ENCODE data around the gene DNAAF5. TPM values are rescaled to one million over a fixed set of nuclear protein-coding genes. Genes with fewer than 3 reads are reported as not detected.

Gene DNAAF5
- polyA plus RNA-seq, 3 donors = 11.0 to 14.6 (median 11.8) TPM

DNA sequence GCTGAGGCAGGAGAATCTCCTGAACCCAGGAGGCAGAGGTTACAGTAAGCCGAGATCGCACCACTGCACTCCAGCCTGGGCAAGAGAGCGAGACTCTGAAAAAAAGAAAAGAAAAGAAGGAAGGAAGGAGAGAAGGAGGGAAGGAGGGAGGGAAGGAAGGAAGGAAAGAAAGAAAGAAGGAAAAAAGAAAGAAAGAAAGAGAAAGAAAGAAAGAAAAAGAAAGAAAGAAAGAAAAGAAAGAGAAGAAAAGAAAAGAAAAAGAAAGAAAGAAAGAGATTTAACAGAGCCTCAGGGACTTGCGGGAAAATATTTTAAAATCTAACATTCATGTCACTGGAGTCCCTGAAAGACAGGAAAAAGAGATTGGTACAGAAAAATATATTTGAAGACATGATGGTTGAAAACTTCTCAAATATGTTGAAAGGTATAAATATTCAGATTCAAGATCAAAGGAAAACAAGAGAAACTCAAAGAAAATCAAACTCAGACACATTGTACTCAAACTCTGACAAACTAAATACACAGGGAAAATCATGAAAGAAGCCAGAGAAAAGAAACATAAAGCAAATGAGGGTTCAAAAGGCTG is 25.3 kb upstream of the DNAAF5 start:
- WGBS, 3 donors = 97 to 99% (median 98%) methylated on average over 4 of the region's 4 CpGs
- no peak overlapping the region for H3K27ac ChIP-seq (ENCODE audit: low read depth, low read length)

- 99 to 100% (median 100%) methylated on average over 3 of the region's 3 CpGs for WGBS, 3 donors
Observed at GRCh38 chr7:703049-703448, 23.4 kb upstream of the DNAAF5 start.

GRCh38 chr7:706721-707120 is 19.8 kb upstream of the DNAAF5 start:
- no peak overlapping the region for H3K27ac ChIP-seq (ENCODE audit: low read depth, low read length)
- 74 to 90% (median 85%) methylated on average over 7 of the region's 7 CpGs for WGBS, 3 donors

More at GRCh38 chr7:703049-703448, 23.4 kb upstream of the DNAAF5 start:
- no peak overlapping the region for H3K27ac ChIP-seq (ENCODE audit: low read depth, low read length)

DNA sequence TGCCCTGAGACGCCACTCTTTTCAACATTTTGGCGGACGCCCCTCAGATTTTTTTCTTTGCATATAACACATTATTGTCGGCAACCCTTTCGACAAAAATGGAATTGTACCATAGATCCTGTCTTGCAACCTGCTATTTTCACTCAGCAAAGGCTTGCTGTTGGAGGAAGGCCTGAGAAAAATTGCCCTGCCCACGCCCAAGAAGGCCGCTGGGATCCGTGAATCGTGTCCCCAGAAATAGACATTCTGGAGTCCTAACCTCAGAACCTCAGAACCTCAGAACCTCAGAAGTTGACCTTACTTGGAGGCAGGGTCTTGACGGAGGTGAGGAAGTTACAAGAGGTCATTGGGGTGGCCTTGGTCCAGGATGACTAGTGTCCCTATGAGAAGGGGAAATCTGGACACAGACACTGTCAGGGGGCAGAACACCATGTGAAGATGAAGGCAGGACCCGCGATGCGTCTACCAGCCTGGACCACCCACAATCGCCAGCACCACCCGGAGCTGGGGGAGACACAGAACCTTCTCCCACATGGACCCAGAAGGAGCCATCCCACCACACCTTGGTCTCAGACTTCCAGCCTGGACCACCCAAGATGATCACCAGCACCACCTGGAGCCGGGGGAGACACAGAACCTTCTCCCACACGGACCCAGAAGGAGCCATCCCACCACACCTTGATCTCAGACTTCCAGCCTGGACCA is 19.1 kb upstream of the DNAAF5 start:
- H3K27ac ChIP-seq (ENCODE audit: low read depth, low read length) = no peak overlapping the region
- 91 to 94% (median 92%) methylated on average over 17 of the region's 17 CpGs for WGBS, 3 donors

- H3K27ac ChIP-seq (ENCODE audit: low read depth, low read length) = no peak overlapping the region
- 89 to 94% (median 92%) methylated on average over 14 of the region's 14 CpGs for WGBS, 3 donors
Observed at GRCh38 chr7:710161-710560, 16.3 kb upstream of the DNAAF5 start.

DNA sequence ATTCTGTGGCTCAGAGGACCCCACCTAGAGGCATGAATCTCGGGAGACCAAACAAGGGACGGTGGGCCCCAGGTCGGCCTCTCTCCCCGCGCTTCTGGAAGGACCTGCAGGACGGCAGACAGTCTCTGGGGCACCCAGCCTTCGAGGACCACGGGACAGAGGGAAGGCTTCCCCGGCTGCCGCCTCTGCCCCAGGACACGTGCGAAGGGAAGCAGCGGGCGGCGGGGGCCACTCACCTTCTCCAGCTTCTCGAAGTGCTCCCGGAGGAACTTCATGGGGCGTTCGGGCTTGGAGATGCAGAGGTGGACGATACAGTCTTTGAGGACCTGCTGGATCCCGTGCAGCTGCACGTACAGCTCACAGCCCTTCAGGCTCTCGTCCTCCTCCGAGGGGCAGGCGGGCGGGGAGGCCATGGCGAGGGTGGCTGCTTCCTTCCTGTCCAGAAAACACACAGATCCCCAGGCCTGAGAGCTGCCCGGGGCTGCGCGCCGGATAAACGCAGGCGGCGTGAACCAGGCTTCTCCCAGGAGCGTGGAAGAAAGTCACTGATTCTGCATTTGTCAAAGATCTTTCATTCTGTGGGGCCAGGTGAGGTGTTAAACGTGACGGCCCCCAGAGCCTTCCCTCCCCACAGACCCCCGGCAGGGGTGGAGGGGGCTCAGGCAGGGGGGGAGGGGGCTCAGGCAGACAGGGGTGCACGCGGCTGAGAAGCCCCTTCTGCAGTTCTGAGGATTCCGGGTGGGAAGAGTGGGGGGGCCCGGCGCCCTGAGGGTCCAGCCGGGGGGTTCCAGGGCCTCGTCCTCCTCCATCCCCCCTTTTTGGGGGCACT is 15.2 kb upstream of the DNAAF5 start:
- 48 to 62% (median 58%) methylated on average over 40 to 45 of the region's 45 CpGs for WGBS, 3 donors
- H3K27ac ChIP-seq (ENCODE audit: low read depth, low read length) = no peak overlapping the region

DNA sequence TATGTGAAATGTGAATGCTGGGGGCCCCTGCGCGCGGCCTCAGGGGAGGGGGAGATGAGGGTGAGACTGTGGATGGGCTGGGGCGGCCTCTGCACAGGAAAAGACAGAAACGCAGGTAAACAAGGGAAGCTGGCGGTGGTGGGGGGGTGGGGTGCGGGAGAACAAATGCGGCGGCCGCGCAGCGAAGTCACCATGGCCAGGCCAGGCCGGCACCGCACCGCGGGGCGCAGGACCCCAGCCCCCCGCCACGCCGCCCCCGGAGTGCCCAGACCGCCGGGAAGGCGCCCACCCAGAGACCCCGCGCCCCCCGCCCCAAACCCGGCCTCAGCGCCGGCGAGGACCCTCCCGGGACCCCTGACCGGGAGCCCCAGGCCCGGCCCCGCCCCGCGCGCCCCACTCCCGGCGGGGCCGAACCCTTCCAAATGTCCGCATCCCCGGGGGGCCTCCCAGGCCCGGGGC is 14.5 kb upstream of the DNAAF5 start:
- H3K27ac ChIP-seq (ENCODE audit: low read depth, low read length) = no peak overlapping the region

GRCh38 chr7:712381-713138 is 13.9 kb upstream of the DNAAF5 start:
- 14 to 43% (median 32%) methylated on average over 20 to 66 of the region's 74 CpGs for WGBS, 3 donors
- H3K27ac ChIP-seq (ENCODE audit: low read depth, low read length) = no peak overlapping the region

More for the DNA sequence above, 14.5 kb upstream of the DNAAF5 start:
- 1 to 13% (median 3%) methylated on average over 22 to 43 of the region's 44 CpGs for WGBS, 3 donors

DNA sequence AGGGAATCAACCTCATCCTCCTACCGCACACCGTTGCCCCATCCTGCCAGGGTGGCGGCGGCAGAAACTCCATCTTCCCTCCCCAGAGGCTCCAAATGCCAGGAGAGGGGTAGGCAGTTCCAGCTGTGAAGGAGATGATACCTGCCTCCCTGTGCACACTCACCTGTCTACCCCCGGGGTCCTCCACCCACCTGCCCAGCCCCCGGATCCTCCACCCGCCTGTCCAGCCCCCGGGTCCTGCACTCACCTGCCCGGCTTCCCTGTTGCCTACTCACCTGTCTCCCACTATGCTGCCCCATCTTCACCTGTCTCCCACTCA is 13.4 kb upstream of the DNAAF5 start:
- no peak overlapping the region for H3K27ac ChIP-seq (ENCODE audit: low read depth, low read length)
- WGBS, 3 donors = 82 to 92% (median 85%) methylated on average over 8 to 9 of the region's 9 CpGs

GRCh38 chr7:713488-714230 is 12.8 kb upstream of the DNAAF5 start:
- 88 to 91% (median 90%) methylated on average over 16 of the region's 16 CpGs for WGBS, 3 donors
- no peak overlapping the region for H3K27ac ChIP-seq (ENCODE audit: low read depth, low read length)

- 85 to 94% (median 90%) methylated on average over 12 to 13 of the region's 13 CpGs for WGBS, 3 donors
- H3K27ac ChIP-seq (ENCODE audit: low read depth, low read length) = no peak overlapping the region
Observed at GRCh38 chr7:714251-714671, 12.2 kb upstream of the DNAAF5 start.

- 71 to 76% (median 75%) methylated on average over 10 of the region's 10 CpGs for WGBS, 3 donors
- no peak overlapping the region for H3K27ac ChIP-seq (ENCODE audit: low read depth, low read length)
Observed at GRCh38 chr7:716222-716621, 10.3 kb upstream of the DNAAF5 start.

- WGBS, 3 donors = 80 to 89% (median 83%) methylated on average over 11 of the region's 11 CpGs
- H3K27ac ChIP-seq (ENCODE audit: low read depth, low read length) = no peak overlapping the region
Observed at GRCh38 chr7:716636-717035, 9.9 kb upstream of the DNAAF5 start.

GRCh38 chr7:721619-722248 is 4.8 kb upstream of the DNAAF5 start:
- H3K27ac ChIP-seq (ENCODE audit: low read depth, low read length) = no peak overlapping the region
- 96 to 98% (median 97%) methylated on average over 5 of the region's 5 CpGs for WGBS, 3 donors

- WGBS, 3 donors = 92 to 98% (median 95%) methylated on average over 9 of the region's 9 CpGs
- H3K27ac ChIP-seq (ENCODE audit: low read depth, low read length) = no peak overlapping the region
Observed at GRCh38 chr7:723541-723940, 3.0 kb upstream of the DNAAF5 start.

DNA sequence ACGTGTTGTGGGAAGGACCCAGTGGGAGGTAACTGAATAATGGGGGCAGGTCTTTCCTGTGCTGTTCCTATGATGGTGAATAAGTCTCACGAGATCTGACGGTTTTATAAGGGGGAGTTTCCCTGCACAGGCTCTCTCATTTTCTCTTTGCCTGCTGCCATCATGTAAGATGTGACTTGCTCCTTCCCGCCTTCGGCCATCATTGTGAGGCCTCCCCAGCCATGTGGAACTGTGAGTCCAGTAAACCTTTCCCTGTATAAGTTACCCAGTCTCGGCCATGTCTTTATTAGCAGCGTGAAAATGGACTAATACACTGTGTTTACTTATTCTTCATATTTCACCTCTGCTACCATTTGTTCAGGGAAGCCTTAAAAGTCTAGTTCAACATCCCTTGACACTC is 2.2 kb upstream of the DNAAF5 start:
- no peak overlapping the region for H3K27ac ChIP-seq (ENCODE audit: low read depth, low read length)
- 89 to 96% (median 94%) methylated on average over 7 of the region's 7 CpGs for WGBS, 3 donors

DNA sequence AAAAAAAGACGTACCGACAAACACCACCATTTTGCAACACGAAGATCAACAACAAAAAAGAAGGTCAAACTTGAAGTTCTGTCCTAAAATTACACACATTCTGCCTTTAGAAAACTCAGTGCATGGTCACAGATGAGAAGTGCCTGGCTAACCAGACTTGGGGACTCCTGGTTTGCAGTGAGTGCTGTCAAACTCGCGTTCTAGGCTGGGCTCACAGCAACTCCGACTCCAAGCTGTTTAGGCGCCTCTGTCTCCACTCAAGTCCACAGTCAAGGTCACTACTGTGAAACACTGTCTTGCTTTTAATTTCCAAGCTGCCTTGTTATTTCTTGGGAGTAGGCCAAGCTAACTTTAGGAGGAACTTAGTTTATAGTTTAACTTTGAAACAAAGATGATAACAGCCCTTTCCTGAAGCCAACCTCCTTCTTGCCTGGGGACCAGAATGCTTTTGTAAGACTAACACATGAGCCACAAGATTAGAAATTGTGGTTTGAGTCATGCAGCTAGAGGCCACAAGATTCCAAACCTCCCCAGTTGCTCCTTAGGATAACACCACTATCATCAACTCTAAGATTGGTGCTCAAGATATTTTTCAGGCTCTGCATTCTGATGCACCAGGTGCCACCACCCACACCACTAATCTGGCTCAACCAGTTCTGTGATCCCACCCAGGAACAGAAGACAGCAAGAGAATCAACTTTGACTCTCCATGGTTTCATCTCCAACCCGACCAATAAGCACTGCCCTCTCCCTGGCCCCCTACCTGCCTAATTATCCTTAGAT is 1.1 kb upstream of the DNAAF5 start:
- H3K27ac ChIP-seq (ENCODE audit: low read depth, low read length) = no peak overlapping the region
- 68 to 96% (median 90%) methylated on average over 8 of the region's 8 CpGs for WGBS, 3 donors

Measured in adipose tissue (tissue), 3 donors.